ENCODE measurements around the gene PGAP1.

GRCh38 chr2:196845371-196845770, 81.1 kb downstream of the PGAP1 start:
- TF ChIP-seq CTCF (conservative IDR thresholded peaks at IDR 0.05 in 1 of 2, IDR thresholded peaks at IDR 0.05 in 1 of 2; ENCODE audit: extremely low read depth in 1 of 2, insufficient read depth in 1 of 2, low read depth in 1 of 2, low read length in 2 of 2) (no peak), EZH2 (IDR thresholded peaks at IDR 0.05; ENCODE audit: borderline replicate concordance, low read length) (no peak)

Data from mammary epithelial cell (primary cell).